Nephron progenitor cell (in vitro differentiated cells): ENCODE measurements around the gene ABCA12.

ENCODE experiments used
- DNase-seq: peaks from one replicate; pipeline ENCODE4 v3.0.0; 2021
- H3K27ac Mint-ChIP-seq: 2 replicates; pipeline ENCODE4 v1.8.0; 2021; ENCODE audit warnings: mild to moderate bottlenecking, moderate library complexity, mixed read lengths
- H3K27me3 Mint-ChIP-seq: 2 replicates; pipeline ENCODE4 v1.8.0; 2021; ENCODE audit warnings: mild to moderate bottlenecking, low read depth, mixed read lengths; ENCODE audit not compliant: poor library complexity
- H3K36me3 Mint-ChIP-seq: 2 replicates; pipeline ENCODE4 v1.8.0; 2021; ENCODE audit warnings: low read depth, mixed read lengths
- H3K4me1 Mint-ChIP-seq: 2 replicates; pipeline ENCODE4 v1.8.0; 2021; ENCODE audit warnings: mixed read lengths
- H3K4me3 Mint-ChIP-seq: 2 replicates; pipeline ENCODE4 v1.8.0; 2021; ENCODE audit warnings: mild to moderate bottlenecking, moderate library complexity, mixed read lengths
- H3K9me3 Mint-ChIP-seq: 2 replicates; pipeline ENCODE4 v1.8.0; 2021; ENCODE audit warnings: mild to moderate bottlenecking, moderate library complexity, mixed read lengths
- TF ChIP-seq, protein P1 (sequence below): fragments of 200-600 bp; sonication (generic); IDR thresholded peaks from 2 replicates; pipeline ENCODE4 v1.5.0; 2021; ENCODE audit warnings: antibody characterized with exemption

Gene ABCA12

DNA sequence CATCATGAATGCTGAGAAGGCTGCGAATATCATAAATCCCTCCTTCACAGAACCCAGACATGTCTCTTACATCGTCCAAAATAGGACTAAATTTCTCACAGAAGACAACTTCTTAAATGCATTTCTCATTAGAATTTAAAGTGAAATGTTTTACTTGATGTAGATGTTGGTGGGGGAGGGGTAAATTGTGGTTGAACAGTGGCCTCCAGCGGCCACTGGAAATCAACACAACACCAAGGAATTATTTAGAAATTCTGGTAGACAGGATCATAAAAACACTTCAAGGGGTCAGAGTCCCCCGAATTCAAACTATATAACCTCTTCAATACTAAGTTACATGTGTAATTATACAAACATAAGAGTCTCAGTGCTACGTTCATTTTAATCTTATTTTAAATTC lies 135.9 kb downstream of the ABCA12 start:
- no peak overlapping the region for H3K4me3 Mint-ChIP-seq
- DNase-seq = peak; percentile 23
- no peaks in the 10 kb centered on the region for H3K36me3 Mint-ChIP-seq
- no peaks in the 10 kb centered on the region for H3K9me3 Mint-ChIP-seq
- TF ChIP-seq, protein P1, sequence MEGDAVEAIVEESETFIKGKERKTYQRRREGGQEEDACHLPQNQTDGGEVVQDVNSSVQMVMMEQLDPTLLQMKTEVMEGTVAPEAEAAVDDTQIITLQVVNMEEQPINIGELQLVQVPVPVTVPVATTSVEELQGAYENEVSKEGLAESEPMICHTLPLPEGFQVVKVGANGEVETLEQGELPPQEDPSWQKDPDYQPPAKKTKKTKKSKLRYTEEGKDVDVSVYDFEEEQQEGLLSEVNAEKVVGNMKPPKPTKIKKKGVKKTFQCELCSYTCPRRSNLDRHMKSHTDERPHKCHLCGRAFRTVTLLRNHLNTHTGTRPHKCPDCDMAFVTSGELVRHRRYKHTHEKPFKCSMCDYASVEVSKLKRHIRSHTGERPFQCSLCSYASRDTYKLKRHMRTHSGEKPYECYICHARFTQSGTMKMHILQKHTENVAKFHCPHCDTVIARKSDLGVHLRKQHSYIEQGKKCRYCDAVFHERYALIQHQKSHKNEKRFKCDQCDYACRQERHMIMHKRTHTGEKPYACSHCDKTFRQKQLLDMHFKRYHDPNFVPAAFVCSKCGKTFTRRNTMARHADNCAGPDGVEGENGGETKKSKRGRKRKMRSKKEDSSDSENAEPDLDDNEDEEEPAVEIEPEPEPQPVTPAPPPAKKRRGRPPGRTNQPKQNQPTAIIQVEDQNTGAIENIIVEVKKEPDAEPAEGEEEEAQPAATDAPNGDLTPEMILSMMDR = peak; percentile 57
- peaks cover 11% of the 10 kb centered on the region for H3K4me1 Mint-ChIP-seq
- H3K27ac Mint-ChIP-seq = no peak overlapping the region
- H3K27me3 Mint-ChIP-seq = no peaks in the 10 kb centered on the region

DNA sequence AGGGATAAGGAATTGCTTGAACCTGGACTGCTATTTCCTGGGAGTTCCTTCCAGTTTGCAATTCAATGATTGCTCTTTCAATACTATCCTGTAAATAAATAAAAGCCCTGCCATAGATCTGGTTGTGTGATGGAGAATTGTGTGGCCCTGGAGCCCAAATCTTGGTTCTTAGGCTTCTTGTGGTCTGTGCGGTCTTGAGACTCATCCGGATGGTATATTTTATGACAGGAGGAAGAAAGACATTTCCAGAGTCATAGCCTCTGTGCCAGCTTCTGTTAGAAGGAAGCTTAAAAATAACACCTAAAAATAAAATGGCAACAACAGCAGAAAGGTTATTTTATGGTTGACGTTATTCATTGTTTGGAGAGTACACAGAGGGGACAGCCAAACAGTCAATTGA lies 137.7 kb downstream of the ABCA12 start:
- Mint-ChIP-seq H3K36me3 (no peaks in the 10 kb centered on the region), H3K9me3 (no peaks in the 10 kb centered on the region), H3K27ac (no peak overlapping the region), H3K27me3 (no peaks in the 10 kb centered on the region), H3K4me3 (no peak overlapping the region), H3K4me1 (peaks cover 11% of the 10 kb centered on the region)
- TF ChIP-seq, protein P1 = no peak
- no peak for DNase-seq

DNA sequence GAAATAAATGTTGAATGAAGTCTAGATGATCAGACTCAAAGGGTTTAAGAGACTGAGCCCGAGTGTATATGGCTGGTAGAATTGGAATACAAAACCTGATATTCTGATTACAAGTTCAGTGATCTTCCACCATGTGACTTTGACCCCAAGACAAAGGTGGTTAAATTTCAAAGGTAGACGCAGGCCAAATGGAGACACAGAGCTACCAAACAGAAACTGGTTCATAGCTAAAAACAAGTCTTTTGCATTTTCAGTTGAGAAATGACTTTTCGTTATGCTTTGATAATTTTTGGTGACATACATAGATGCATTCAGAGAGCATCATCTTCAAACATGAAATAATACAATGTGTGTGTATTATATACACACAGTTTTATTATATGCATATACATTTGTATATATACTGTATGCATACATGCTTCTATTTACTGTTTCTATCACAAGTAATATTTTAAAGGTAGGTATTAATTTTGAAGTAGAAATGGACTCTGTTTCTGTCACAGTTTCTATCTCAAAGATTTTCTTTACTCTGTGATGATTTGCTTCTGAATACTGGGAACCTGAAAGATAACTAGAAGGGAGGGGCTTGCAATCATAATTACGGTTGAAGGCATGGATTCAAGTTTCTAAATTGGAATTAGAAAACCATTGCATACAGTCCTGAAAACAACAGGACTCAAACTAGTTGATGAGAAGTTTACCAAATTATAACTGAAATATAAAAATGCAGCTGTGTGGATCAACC lies 142.3 kb downstream of the ABCA12 start:
- DNase-seq = no peak
- TF ChIP-seq, protein P1 = no peak
- Mint-ChIP-seq H3K9me3 (no peaks in the 10 kb centered on the region), H3K36me3 (no peaks in the 10 kb centered on the region), H3K27me3 (no peaks in the 10 kb centered on the region), H3K4me1 (peaks cover 6% of the 10 kb centered on the region), H3K4me3 (no peak overlapping the region), H3K27ac (no peak overlapping the region)

DNA sequence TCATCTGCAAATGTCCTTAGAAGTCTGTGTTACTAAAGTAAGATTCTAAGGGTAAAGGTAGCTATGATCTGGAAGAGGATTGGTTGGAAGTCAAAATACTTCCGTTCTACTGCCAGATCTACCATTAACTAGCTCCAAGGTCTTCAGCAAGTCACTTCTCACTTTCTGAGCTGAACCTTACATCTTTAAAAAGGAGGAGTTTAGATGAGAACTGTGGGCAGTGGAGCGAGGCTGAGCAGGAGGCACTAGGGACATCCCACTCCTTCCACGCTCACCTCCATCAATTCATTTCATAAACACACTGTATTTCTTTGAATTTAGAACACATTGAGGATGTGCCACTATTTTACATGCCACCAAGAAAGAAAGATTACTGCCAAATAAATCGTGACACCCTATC lies 143.0 kb downstream of the ABCA12 start:
- Mint-ChIP-seq H3K4me1 (peaks cover 6% of the 10 kb centered on the region), H3K36me3 (no peaks in the 10 kb centered on the region), H3K4me3 (no peak overlapping the region), H3K27ac (no peak overlapping the region), H3K27me3 (no peaks in the 10 kb centered on the region), H3K9me3 (no peaks in the 10 kb centered on the region)
- DNase-seq = no peak
- TF ChIP-seq, protein P1 = no peak

DNA sequence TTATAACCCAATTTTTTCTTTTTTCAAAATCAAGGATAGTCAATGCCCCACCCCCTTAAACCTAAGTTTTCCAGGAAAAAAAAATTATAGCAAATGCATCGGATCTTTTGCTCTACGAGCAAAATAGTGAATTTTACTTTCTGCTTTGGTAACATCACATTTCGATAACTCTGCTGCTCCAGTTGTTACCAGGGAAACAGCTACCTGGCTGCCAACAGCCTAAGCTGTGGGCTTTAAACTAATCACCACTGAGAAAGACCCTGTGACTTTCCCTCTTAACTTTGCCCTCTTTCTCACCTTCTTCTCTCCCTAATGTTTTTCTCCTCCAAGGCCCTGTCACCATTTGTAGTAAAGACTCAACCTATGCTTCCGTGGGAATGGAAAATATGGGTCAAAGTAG lies 145.5 kb downstream of the ABCA12 start:
- TF ChIP-seq, protein P1 = no peak
- no peak overlapping the region for H3K27ac Mint-ChIP-seq
- no peak for DNase-seq
- H3K4me1 Mint-ChIP-seq = peaks cover 6% of the 10 kb centered on the region
- no peak overlapping the region for H3K4me3 Mint-ChIP-seq
- H3K27me3 Mint-ChIP-seq = no peaks in the 10 kb centered on the region
- H3K9me3 Mint-ChIP-seq = no peaks in the 10 kb centered on the region
- no peaks in the 10 kb centered on the region for H3K36me3 Mint-ChIP-seq

DNA sequence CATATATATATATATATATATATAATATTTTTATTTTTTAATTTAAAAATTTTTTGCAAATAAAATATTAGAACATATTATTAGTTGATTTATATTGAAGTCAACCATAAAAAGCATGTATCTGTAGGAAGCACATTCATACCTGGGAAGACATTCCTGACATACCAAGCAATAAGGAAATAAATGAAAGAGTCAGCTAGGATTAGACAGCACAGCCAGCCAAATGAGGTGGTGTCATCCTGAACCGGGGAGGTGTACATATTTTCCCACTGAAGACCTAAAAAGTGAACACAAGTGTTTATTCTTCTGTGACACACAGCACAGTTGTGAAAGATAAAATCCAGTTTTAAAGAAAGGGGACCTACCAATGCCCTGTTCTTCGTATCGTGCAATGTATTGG lies 149.2 kb downstream of the ABCA12 start:
- Mint-ChIP-seq H3K27me3 (peaks cover 2% of the 10 kb centered on the region), H3K27ac (no peak overlapping the region), H3K9me3 (no peaks in the 10 kb centered on the region), H3K4me1 (peaks cover 5% of the 10 kb centered on the region), H3K36me3 (no peaks in the 10 kb centered on the region), H3K4me3 (no peak overlapping the region)
- TF ChIP-seq, protein P1 = no peak
- DNase-seq = no peak
